Smooth muscle cell (in vitro differentiated cells): ENCODE data around the gene DYNC1I1. TPM values are rescaled to one million over a fixed set of nuclear protein-coding genes. Genes with fewer than 3 reads are reported as not detected.

Experiments
- DNase-seq: peaks from one replicate; lab custom pipeline; 2025; ENCODE audit not compliant: unreplicated experiment; lab: John Stamatoyannopoulos, UW
- H2AFZ ChIP-seq: fragments of 200-600 bp; sonication (generic); 2 replicates; pipeline ENCODE4 v1.6.0; 2016; ENCODE audit warnings: antibody characterized with exemption, low read depth, mild to moderate bottlenecking
- H3F3A ChIP-seq: fragments of 200-600 bp; sonication (generic); 2 replicates; pipeline ENCODE4 v1.6.0; 2017; ENCODE audit warnings: antibody characterized with exemption, low read depth
- H3K27ac ChIP-seq: fragments of 200-600 bp; sonication (generic); 2 replicates; pipeline ENCODE4 v1.5.1; 2016; ENCODE audit warnings: low read depth, mild to moderate bottlenecking
- H3K27me3 ChIP-seq: fragments of 200-600 bp; sonication (generic); 2 replicates; pipeline ENCODE4 v1.6.1; 2016; ENCODE audit warnings: low read depth, mild to moderate bottlenecking
- H3K36me3 ChIP-seq: fragments of 200-600 bp; sonication (generic); 2 replicates; pipeline ENCODE4 v1.5.1; 2016; ENCODE audit warnings: low read depth
- H3K4me1 ChIP-seq: fragments of 200-600 bp; sonication (generic); 2 replicates; pipeline ENCODE4 v1.5.1; 2016; ENCODE audit warnings: low read depth
- H3K4me2 ChIP-seq: fragments of 200-600 bp; sonication (generic); 2 replicates; pipeline ENCODE4 v1.6.0; 2016; ENCODE audit warnings: mild to moderate bottlenecking
- H3K4me3 ChIP-seq: fragments of 200-600 bp; sonication (generic); 2 replicates; pipeline ENCODE4 v1.5.1; 2016; ENCODE audit warnings: mild to moderate bottlenecking
- H3K79me2 ChIP-seq: fragments of 200-600 bp; sonication (generic); 2 replicates; pipeline ENCODE4 v1.6.0; 2016; ENCODE audit warnings: low read depth, mild to moderate bottlenecking
- H3K9ac ChIP-seq: fragments of 200-600 bp; sonication (generic); 2 replicates; pipeline ENCODE4 v1.6.0; 2016; ENCODE audit warnings: low read depth
- H3K9me3 ChIP-seq: fragments of 200-600 bp; sonication (generic); replicated peaks from 2 replicates; pipeline ENCODE4 v1.5.1; 2016; ENCODE audit warnings: low read depth
- H4K20me1 ChIP-seq: fragments of 200-600 bp; sonication (generic); 2 replicates; pipeline ENCODE4 v1.6.0; 2016; ENCODE audit warnings: low read depth
- WGBS: methylation state at CpG from one replicate; pipeline ENCODE4 v1.1.7; 2016; ENCODE audit warnings: low lambda C conversion rate; 5-methylcytosine and 5-hydroxymethylcytosine counted together
- polyA plus RNA-seq: library from polyadenylated mRNA; unstranded; fragments of >200 nt; fragmentation: Nextera tagmentation; extraction: Ambion mirVana; gene quantifications from 2 replicates; pipeline ENCODE4 v1.2.1, GENCODE V29; 2016
- total RNA-seq: library from RNA; depleted of rRNA; stranded (reverse); fragments of >200 nt; gene quantifications from 2 replicates; pipeline ENCODE4 v1.2.3, GENCODE V29; 2014
- TF ChIP-seq, protein P1 (sequence below): fragments of 200-600 bp; sonication (generic); IDR thresholded peaks from 2 replicates; pipeline ENCODE4 v1.5.1; 2017; ENCODE audit warnings: borderline replicate concordance, mild to moderate bottlenecking, antibody characterized with exemption; ENCODE audit not compliant: insufficient read depth, poor library complexity, severe bottlenecking

The DYNC1I1 gene
- total and polyA plus RNA-seq, 2 experiments from 2014 or later, result 1.1 to 2.4 TPM

DNA sequence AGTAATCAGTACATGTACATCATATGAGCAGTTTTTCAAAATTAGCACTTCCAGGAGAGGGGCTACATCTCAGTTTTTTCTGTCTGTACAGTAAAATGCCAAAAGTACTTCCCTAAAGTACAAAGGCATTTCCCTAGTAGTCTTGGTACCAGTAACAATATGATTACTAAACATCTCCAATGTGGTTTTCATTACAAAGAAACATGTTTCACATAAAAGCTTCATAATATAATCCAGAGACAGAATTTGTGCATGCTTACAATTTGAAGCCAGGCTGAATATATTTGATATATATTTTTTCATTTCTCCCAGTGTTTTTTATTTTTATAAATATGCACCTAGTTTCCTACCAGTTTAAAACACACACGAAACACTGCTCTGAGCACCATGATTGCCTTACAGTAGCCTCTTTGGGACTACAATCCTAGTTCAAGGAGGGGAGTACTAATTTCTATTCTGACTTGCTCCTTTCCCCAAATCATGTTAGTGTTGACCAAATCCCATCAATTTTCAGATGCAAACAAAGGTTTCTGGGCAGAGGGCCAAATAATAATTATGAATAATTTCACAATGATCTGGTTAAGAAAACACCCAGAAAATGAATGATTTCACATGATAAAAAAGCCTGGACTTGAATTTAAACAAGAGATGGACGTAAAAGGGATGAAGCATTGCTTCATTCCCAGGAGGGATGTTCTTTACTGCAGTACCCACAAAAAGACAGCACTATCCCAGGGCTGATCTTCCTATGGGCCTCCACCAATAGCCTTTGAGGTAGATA, 348.3 kb downstream of the DYNC1I1 start:
- Histone ChIP-seq H3K9me3 (no peaks in the 10 kb centered on the region), H3F3A (no peaks in the 10 kb centered on the region), H3K4me1 (peaks cover 12% of the 10 kb centered on the region), H3K27me3 (no peaks in the 10 kb centered on the region), H3K4me3 (no peak overlapping the region), H3K9ac (no peak overlapping the region), H4K20me1 (no peaks in the 10 kb centered on the region), H3K79me2 (no peaks in the 10 kb centered on the region), H3K27ac (no peak overlapping the region), H3K4me2 (no peak overlapping the region), H2AFZ (no peak overlapping the region), H3K36me3 (peaks cover 8% of the 10 kb centered on the region)
- DNase-seq, result no peak
- TF ChIP-seq, protein P1, sequence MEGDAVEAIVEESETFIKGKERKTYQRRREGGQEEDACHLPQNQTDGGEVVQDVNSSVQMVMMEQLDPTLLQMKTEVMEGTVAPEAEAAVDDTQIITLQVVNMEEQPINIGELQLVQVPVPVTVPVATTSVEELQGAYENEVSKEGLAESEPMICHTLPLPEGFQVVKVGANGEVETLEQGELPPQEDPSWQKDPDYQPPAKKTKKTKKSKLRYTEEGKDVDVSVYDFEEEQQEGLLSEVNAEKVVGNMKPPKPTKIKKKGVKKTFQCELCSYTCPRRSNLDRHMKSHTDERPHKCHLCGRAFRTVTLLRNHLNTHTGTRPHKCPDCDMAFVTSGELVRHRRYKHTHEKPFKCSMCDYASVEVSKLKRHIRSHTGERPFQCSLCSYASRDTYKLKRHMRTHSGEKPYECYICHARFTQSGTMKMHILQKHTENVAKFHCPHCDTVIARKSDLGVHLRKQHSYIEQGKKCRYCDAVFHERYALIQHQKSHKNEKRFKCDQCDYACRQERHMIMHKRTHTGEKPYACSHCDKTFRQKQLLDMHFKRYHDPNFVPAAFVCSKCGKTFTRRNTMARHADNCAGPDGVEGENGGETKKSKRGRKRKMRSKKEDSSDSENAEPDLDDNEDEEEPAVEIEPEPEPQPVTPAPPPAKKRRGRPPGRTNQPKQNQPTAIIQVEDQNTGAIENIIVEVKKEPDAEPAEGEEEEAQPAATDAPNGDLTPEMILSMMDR, result no peak
- 98% methylated on average over 2 of the region's 2 CpGs for WGBS

DNA sequence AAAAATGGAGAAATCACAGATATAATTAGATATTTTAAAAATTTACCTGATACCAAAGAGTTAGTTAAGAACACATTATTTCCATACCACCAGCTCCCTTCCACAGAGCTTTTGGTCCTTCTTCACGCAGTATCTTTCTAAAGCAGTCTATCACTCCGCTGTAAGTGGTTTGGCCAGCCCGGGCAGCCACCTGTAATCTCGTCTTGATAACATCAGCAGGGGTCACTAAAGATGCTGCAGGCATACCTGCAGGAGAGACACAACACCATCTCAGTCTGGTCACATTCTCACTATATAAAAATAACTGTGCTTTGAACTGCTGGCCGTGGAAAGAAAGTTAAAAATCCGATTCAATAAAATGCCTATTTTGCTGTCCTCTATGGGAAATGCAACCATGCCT, 349.4 kb downstream of the DYNC1I1 start:
- 78% methylated on average over 6 of the region's 6 CpGs for WGBS
- no peak overlapping the region for H3K9ac ChIP-seq

DNA sequence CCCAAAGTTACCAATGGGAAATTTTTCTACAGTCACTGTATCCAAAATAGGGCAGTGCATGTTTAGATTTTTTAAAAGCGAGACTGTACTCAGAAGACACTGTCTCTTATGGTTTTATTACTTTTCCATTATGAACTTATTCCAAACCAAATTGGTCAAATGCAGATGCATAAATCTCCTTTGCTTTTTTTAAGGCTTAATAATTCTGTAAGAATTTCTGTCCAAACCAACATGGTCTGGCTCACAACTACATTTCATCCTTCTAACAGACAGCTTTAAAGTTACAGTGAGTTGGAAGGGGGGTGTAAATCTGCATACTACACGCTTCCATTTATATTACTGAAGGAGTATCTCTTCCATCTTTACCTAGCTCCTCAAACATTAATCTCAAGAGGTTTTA, 350.4 kb downstream of the DYNC1I1 start:
- Histone ChIP-seq H3K9ac (no peak overlapping the region), H3K4me2 (no peak overlapping the region), H3K9me3 (no peaks in the 10 kb centered on the region), H3K27ac (no peak overlapping the region), H3K4me3 (no peak overlapping the region), H3K27me3 (no peaks in the 10 kb centered on the region), H3K4me1 (peaks cover 18% of the 10 kb centered on the region), H3K79me2 (no peaks in the 10 kb centered on the region), H2AFZ (no peak overlapping the region), H3F3A (no peaks in the 10 kb centered on the region), H4K20me1 (no peaks in the 10 kb centered on the region), H3K36me3 (peaks cover 8% of the 10 kb centered on the region)
- 95% methylated on average over 2 of the region's 2 CpGs for WGBS
- DNase-seq, result no peak
- TF ChIP-seq, protein P1, result no peak

More for the DNA sequence above, 349.4 kb downstream of the DYNC1I1 start:
- no peaks in the 10 kb centered on the region for H3K79me2 ChIP-seq
- H3K27ac ChIP-seq, result no peak overlapping the region
- no peak overlapping the region for H2AFZ ChIP-seq
- no peaks in the 10 kb centered on the region for H4K20me1 ChIP-seq
- H3K4me1 ChIP-seq, result peaks cover 12% of the 10 kb centered on the region
- H3F3A ChIP-seq, result no peaks in the 10 kb centered on the region
- no peak for DNase-seq
- H3K27me3 ChIP-seq, result no peaks in the 10 kb centered on the region
- H3K36me3 ChIP-seq, result peaks cover 8% of the 10 kb centered on the region
- TF ChIP-seq, protein P1, result no peak
- no peaks in the 10 kb centered on the region for H3K9me3 ChIP-seq
- no peak overlapping the region for H3K4me2 ChIP-seq
- no peak overlapping the region for H3K4me3 ChIP-seq

DNA sequence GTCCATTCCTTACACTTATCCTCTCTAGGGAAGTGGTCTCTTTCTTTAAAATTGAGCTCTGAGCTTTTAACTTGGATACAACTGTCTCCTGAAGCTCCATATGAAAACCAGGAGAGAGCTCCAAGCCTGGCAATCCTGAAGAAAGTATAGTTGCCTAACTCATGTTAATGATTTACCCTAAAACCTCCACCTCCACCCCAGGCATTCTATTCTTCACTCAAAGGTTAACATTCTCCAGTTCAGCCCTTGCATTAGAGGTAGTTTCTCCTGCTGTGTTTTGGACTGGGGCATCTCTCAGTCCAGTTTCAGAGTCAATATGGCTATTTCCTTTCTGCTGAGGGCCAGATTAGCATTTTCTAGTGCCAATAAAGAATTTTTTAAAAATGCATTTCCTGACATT, 354.0 kb downstream of the DYNC1I1 start:
- no peak overlapping the region for H3K4me2 ChIP-seq
- H3K9ac ChIP-seq, result no peak overlapping the region
- H3K9me3 ChIP-seq, result no peaks in the 10 kb centered on the region
- TF ChIP-seq, protein P1, result no peak
- peaks cover 3% of the 10 kb centered on the region for H3K36me3 ChIP-seq
- H3K27me3 ChIP-seq, result no peaks in the 10 kb centered on the region
- H4K20me1 ChIP-seq, result no peaks in the 10 kb centered on the region
- no peak overlapping the region for H3K4me3 ChIP-seq
- no peaks in the 10 kb centered on the region for H3K79me2 ChIP-seq
- no peaks in the 10 kb centered on the region for H3F3A ChIP-seq
- H2AFZ ChIP-seq, result no peak overlapping the region
- H3K27ac ChIP-seq, result no peak overlapping the region
- H3K4me1 ChIP-seq, result peaks cover 10% of the 10 kb centered on the region
- no peak for DNase-seq
